B cell (primary cell): ENCODE results near the gene AFF2. TPM values are rescaled to one million over a fixed set of nuclear protein-coding genes. Genes with fewer than 3 reads are reported as not detected.
"Not testable (repeated sequence)": the region's sequence is repeated elsewhere in the genome, so short reads cannot be mapped to it uniquely, and the experiment has no call there.

Experiments
- ATAC-seq: fragments of 200-7000 bp; cut with Tn5 transposase; one replicate; pipeline ENCODE4 v1.10.0; 2021; ENCODE audit warnings: low read depth, mild to moderate bottlenecking, moderate number of reproducible peaks, moderate library complexity
- CTCF ChIA-PET: fragments of 350-600 bp; sonication (Branson Sonifier 250); formaldehyde crosslinking; loops from one replicate; lab custom pipeline; 2021; ENCODE audit warnings: antibody characterized with exemption, inconsistent platforms; lab: Charles Lee
- POLR2A ChIA-PET: fragments of 350-600 bp; sonication (Branson Sonifier 250); formaldehyde crosslinking; loops from one replicate; lab custom pipeline; 2021; ENCODE audit warnings: antibody characterized with exemption; lab: Charles Lee
- DNase-seq: peaks from one replicate; pipeline ENCODE4 v3.0.0; 2013
- H2AFZ ChIP-seq: 2 replicates; pipeline ENCODE4 v1.6.1; 2012; ENCODE audit warnings: mild to moderate bottlenecking, low read depth, low read length; ENCODE audit not compliant: insufficient read depth, poor library complexity, severe bottlenecking
- H3K27ac ChIP-seq, 2 donors: 1 replicate in 1 of 2; 2 replicates in 1 of 2; pipeline ENCODE4 v1.5.1; 2012 to 2013; ENCODE audit warnings: low read length in 2 of 2, mild to moderate bottlenecking in 2 of 2, moderate library complexity in 1 of 2
- H3K27me3 ChIP-seq, 4 experiments: fragments of 200-600 bp in 1 of 4; sonication (generic) in 1 of 4; replicated peaks in 1 of 4; 1 replicate in 2 of 4; 2 replicates in 2 of 4; pipeline versions ENCODE4 v1.6.1 to v1.7.0; 2013 to 2016; ENCODE audit warnings: low read length in 3 of 4, mild to moderate bottlenecking in 2 of 4, mixed read lengths in 1 of 4, moderate library complexity in 1 of 4; ENCODE audit not compliant: insufficient read depth in 4 of 4, control insufficient read depth in 3 of 4; ENCODE audit errors: control extremely low read depth in 1 of 4
- H3K36me3 ChIP-seq, 2 experiments: replicated peaks in 1 of 2; 1 replicate in 1 of 2; 2 replicates in 1 of 2; pipeline versions ENCODE4 v1.6.1 to v1.7.1; 2013; ENCODE audit warnings: low read length in 1 of 2; ENCODE audit not compliant: insufficient read depth in 2 of 2, control insufficient read depth in 1 of 2; ENCODE audit errors: control extremely low read depth in 1 of 2, extremely low read depth in 1 of 2
- H3K4me1 ChIP-seq, 2 donors: fragments of 200-600 bp in 1 of 2; sonication (generic) in 1 of 2; 1 replicate in 1 of 2; 2 replicates in 1 of 2; pipeline versions ENCODE4 v1.5.1 to v1.6.1; 2013 to 2017; ENCODE audit warnings: low read length in 2 of 2; ENCODE audit not compliant: control insufficient read depth in 2 of 2, insufficient read depth in 2 of 2
- H3K4me2 ChIP-seq: replicated peaks from 2 replicates; pipeline ENCODE3; 2012; ENCODE audit warnings: mild to moderate bottlenecking, low read depth, low read length; ENCODE audit not compliant: poor library complexity, severe bottlenecking
- H3K4me3 ChIP-seq, 5 experiments: fragments of 200-600 bp in 1 of 5; sonication (generic) in 1 of 5; 1 replicate in 3 of 5; 2 replicates in 2 of 5; pipeline versions ENCODE4 v1.5.1 to v1.7.0; 2011 to 2016; ENCODE audit warnings: low read length in 4 of 5, mild to moderate bottlenecking in 4 of 5, low read depth in 2 of 5, control low read depth in 1 of 5, moderate library complexity in 1 of 5; ENCODE audit not compliant: insufficient read depth in 1 of 5; ENCODE audit errors: control extremely low read depth in 1 of 5, extremely low read depth in 1 of 5
- H3K79me2 ChIP-seq: fragments of 200-600 bp; sonication (generic); one replicate; pipeline ENCODE4 v1.6.0; 2016; ENCODE audit warnings: low read length; ENCODE audit not compliant: control insufficient read depth, insufficient read depth
- H3K9ac ChIP-seq: fragments of 200-600 bp; sonication (generic); 2 replicates; pipeline ENCODE4 v1.6.1; 2017; ENCODE audit warnings: mild to moderate bottlenecking, low read length, moderate library complexity
- H3K9me3 ChIP-seq, 3 donors: one replicate each; pipeline versions ENCODE4 v1.6.1 to v1.7.1; 2013; ENCODE audit warnings: low read length in 2 of 3; ENCODE audit not compliant: control insufficient read depth in 2 of 3, insufficient read depth in 1 of 3; ENCODE audit errors: control extremely low read depth in 1 of 3
- H4K20me1 ChIP-seq: 2 replicates; pipeline ENCODE4 v1.6.0; 2012; ENCODE audit warnings: mild to moderate bottlenecking, low read length; ENCODE audit not compliant: insufficient read depth, control insufficient read depth, poor library complexity, severe bottlenecking
- H3K27ac Mint-ChIP-seq: one replicate; pipeline ENCODE4 v1.8.0; 2021; ENCODE audit warnings: mixed read lengths
- H3K27me3 Mint-ChIP-seq: one replicate; pipeline ENCODE4 v1.8.0; 2021; ENCODE audit warnings: mixed read lengths
- H3K4me1 Mint-ChIP-seq: one replicate; pipeline ENCODE4 v1.8.0; 2021; ENCODE audit warnings: mixed read lengths
- H3K4me3 Mint-ChIP-seq: one replicate; pipeline ENCODE4 v1.8.0; 2021; ENCODE audit warnings: mixed read lengths
- H3K9me3 Mint-ChIP-seq: one replicate; pipeline ENCODE4 v1.8.0; 2022; ENCODE audit warnings: mixed read lengths; ENCODE audit not compliant: insufficient read depth
- CTCF ChIP-seq: fragments of 200-600 bp; IDR thresholded peaks from one replicate; pipeline ENCODE4 v1.8.0; 2022; ENCODE audit warnings: antibody characterized with exemption, mild to moderate bottlenecking
- EZH2 ChIP-seq: IDR thresholded peaks from 2 replicates; pipeline ENCODE4 v1.6.1; 2012; ENCODE audit warnings: borderline replicate concordance, low read depth, mild to moderate bottlenecking, moderate library complexity, low read length; ENCODE audit not compliant: insufficient read depth, poor library complexity, severe bottlenecking
- WGBS: methylation state at CpG from one replicate; pipeline ENCODE4 v1.1.5; 2013; ENCODE audit warnings: missing lambda C conversion rate; ENCODE audit not compliant: insufficient coverage; 5-methylcytosine and 5-hydroxymethylcytosine counted together
- intact Hi-C: fragments of 100-400 bp; cut with micrococcal nuclease; formaldehyde crosslinking; loops from one replicate; pipeline ENCODE4 v1.10.0; 2022
- polyA plus RNA-seq: library from polyadenylated mRNA; depleted of rRNA; stranded (reverse); fragments of >200 nt; gene quantifications from 2 replicates; pipeline ENCODE4 v1.2.3, GENCODE V29; 2012
- total RNA-seq, 2 donors: library from RNA; stranded (reverse); fragments of 120-200 nt in 1 of 2; gene quantifications; 1 replicate in 1 of 2; 2 replicates in 1 of 2; pipeline versions ENCODE4 v1.2.3 to v1.2.4, GENCODE V29; 2013 to 2022

AFF2 gene
- total and polyA plus RNA-seq, 2 donors (not counting 1 experiment from before 2014, with no cell fraction given): 0.06 to 12.0 TPM

- intact Hi-C loops: no loop called here
- Histone ChIP-seq H3K36me3 (no peaks in the 10 kb centered on the region), H3K4me2 (no peak overlapping the region), H3K9ac (no peak overlapping the region), H2AFZ (no peak overlapping the region), H3K27me3 (no peaks in the 10 kb centered on the region), H4K20me1 (no peaks in the 10 kb centered on the region), H3K4me1 (no peaks in the 10 kb centered on the region), H3K27ac (no peak overlapping the region), H3K9me3 (peaks cover 0 to 10% (median 3%) of the 10 kb centered on the region in 3 donors), H3K79me2 (no peaks in the 10 kb centered on the region), H3K4me3 (no peak overlapping the region)
- POLR2A ChIA-PET: no interaction called here
- peaks cover 2% of the 10 kb centered on the region for H3K9me3 Mint-ChIP-seq
- no peaks in the 10 kb centered on the region for H3K4me1 Mint-ChIP-seq
- CTCF ChIA-PET: no interaction called here
- 100% methylated on average over 1 of the region's 1 CpG for WGBS
- H3K4me3 Mint-ChIP-seq: no peak overlapping the region
- TF ChIP-seq EZH2: no peak
- ATAC-seq (no peak), DNase-seq (no peak)
- H3K27me3 Mint-ChIP-seq: no peaks in the 10 kb centered on the region
- H3K27ac Mint-ChIP-seq: no peak overlapping the region
These were observed 163.8 kb downstream of the AFF2 start for GRCh38 chrX:148664171-148664570.

GRCh38 chrX:148664995-148665394, 164.6 kb downstream of the AFF2 start:
- CTCF ChIA-PET: no interaction called here
- H3K9ac ChIP-seq: no peak overlapping the region
- no peaks in the 10 kb centered on the region for H3K4me1 ChIP-seq
- peaks cover 0 to 10% (median 3%) of the 10 kb centered on the region in 3 donors for H3K9me3 ChIP-seq
- Mint-ChIP-seq H3K27me3 (no peaks in the 10 kb centered on the region), H3K27ac (no peak overlapping the region), H3K4me1 (no peaks in the 10 kb centered on the region), H3K4me3 (no peak overlapping the region), H3K9me3 (peaks cover 7% of the 10 kb centered on the region)
- H3K27me3 ChIP-seq: no peaks in the 10 kb centered on the region
- ATAC-seq (no peak), DNase-seq (no peak)
- WGBS: 89% methylated on average over 1 of the region's 3 CpGs
- no peak overlapping the region for H3K27ac ChIP-seq
- no peak overlapping the region for H2AFZ ChIP-seq
- intact Hi-C loops: no loop called here
- H3K4me3 ChIP-seq: no peak overlapping the region
- no peak overlapping the region for H3K4me2 ChIP-seq
- no peaks in the 10 kb centered on the region for H3K79me2 ChIP-seq
- POLR2A ChIA-PET: no interaction called here
- no peaks in the 10 kb centered on the region for H4K20me1 ChIP-seq
- no peak for TF ChIP-seq EZH2
- no peak for TF ChIP-seq CTCF
- no peaks in the 10 kb centered on the region for H3K36me3 ChIP-seq

GRCh38 chrX:148669175-148669574, 168.8 kb downstream of the AFF2 start:
- DNase-seq, H4K20me1 ChIP-seq, H3K4me3 Mint-ChIP-seq, H3K27ac ChIP-seq, H3K79me2 ChIP-seq, ATAC-seq, POLR2A ChIA-PET, H3K4me3 ChIP-seq, H2AFZ ChIP-seq, H3K27me3 ChIP-seq, intact Hi-C loops, H3K9me3 Mint-ChIP-seq, H3K9me3 ChIP-seq, H3K4me2 ChIP-seq, H3K27me3 Mint-ChIP-seq, H3K4me1 Mint-ChIP-seq, H3K4me1 ChIP-seq, CTCF ChIA-PET, H3K9ac ChIP-seq, H3K27ac Mint-ChIP-seq, H3K36me3 ChIP-seq: not testable (repeated sequence)
- no CpG with 5 or more reads among the region's 3 CpGs for WGBS
